Keratinocyte (primary cell): Measurements from ENCODE around the gene HECA. TPM values are rescaled to one million over a fixed set of nuclear protein-coding genes. Genes with fewer than 3 reads are reported as not detected.

Source experiments
- DNase-seq: peaks from one replicate; pipeline ENCODE4 v3.0.0-alpha.2; 2011; ENCODE audit warnings: low read depth, missing footprints, low spot score
- FAIRE-seq: peaks from 2 replicates; lab custom pipeline; 2011; peaks lifted over from hg19 to GRCh38; lab: Jason Lieb, UNC
- H2AFZ ChIP-seq: 2 replicates; pipeline ENCODE4 v1.6.0; 2012; ENCODE audit warnings: low read length, control low read depth, inconsistent platforms; ENCODE audit not compliant: control insufficient read depth
- H3K27ac ChIP-seq: 2 replicates; pipeline ENCODE4 v1.5.1; 2011; ENCODE audit warnings: low read length; ENCODE audit not compliant: control insufficient read depth, insufficient read depth
- H3K27me3 ChIP-seq: 3 replicates; pipeline ENCODE4 v1.6.0; 2011; ENCODE audit warnings: low read length; ENCODE audit not compliant: control insufficient read depth, insufficient read depth; ENCODE audit errors: extremely low read depth
- H3K36me3 ChIP-seq, 2 experiments: 2 replicates in 1 of 2; 3 replicates in 1 of 2; pipeline ENCODE4 v1.5.1; 2011; ENCODE audit warnings: low read length in 2 of 2, mild to moderate bottlenecking in 1 of 2; ENCODE audit not compliant: control insufficient read depth in 2 of 2, insufficient read depth in 2 of 2; ENCODE audit errors: extremely low read depth in 1 of 2
- H3K4me1 ChIP-seq: 3 replicates; pipeline ENCODE4 v1.5.1; 2011; ENCODE audit warnings: low read length; ENCODE audit not compliant: control insufficient read depth, insufficient read depth; ENCODE audit errors: extremely low read depth
- H3K4me2 ChIP-seq: 3 replicates; pipeline ENCODE4 v1.6.0; 2011; ENCODE audit warnings: low read depth, low read length; ENCODE audit not compliant: control insufficient read depth, insufficient read depth; ENCODE audit errors: extremely low read depth
- H3K4me3 ChIP-seq, 3 experiments: fragments of 200-600 bp in 1 of 3; sonication (generic) in 1 of 3; 2 replicates in 2 of 3; 3 replicates in 1 of 3; pipeline ENCODE4 v1.5.1; 2011 to 2016; ENCODE audit warnings: low read length in 3 of 3, mild to moderate bottlenecking in 3 of 3, control low read depth in 2 of 3, inconsistent platforms in 1 of 3, low read depth in 1 of 3, mixed read lengths in 1 of 3, mixed run types in 1 of 3, moderate library complexity in 1 of 3; ENCODE audit not compliant: control insufficient read depth in 2 of 3, insufficient read depth in 2 of 3; ENCODE audit errors: extremely low read depth in 1 of 3
- H3K79me2 ChIP-seq: 2 replicates; pipeline ENCODE4 v1.6.0; 2012; ENCODE audit warnings: low read length; ENCODE audit not compliant: control insufficient read depth, insufficient read depth
- H3K9ac ChIP-seq: 3 replicates; pipeline ENCODE4 v1.6.0; 2011; ENCODE audit warnings: low read length; ENCODE audit not compliant: control insufficient read depth, insufficient read depth; ENCODE audit errors: extremely low read depth
- H3K9me1 ChIP-seq: 3 replicates; pipeline ENCODE4 v1.6.0; 2011; ENCODE audit warnings: low read length; ENCODE audit not compliant: control insufficient read depth, insufficient read depth; ENCODE audit errors: extremely low read depth
- H3K9me3 ChIP-seq: 2 replicates; pipeline ENCODE4 v1.5.1; 2012; ENCODE audit warnings: low read depth, low read length; ENCODE audit not compliant: control insufficient read depth
- H4K20me1 ChIP-seq: 3 replicates; pipeline ENCODE4 v1.6.0; 2011; ENCODE audit warnings: low read length; ENCODE audit not compliant: control insufficient read depth, insufficient read depth; ENCODE audit errors: extremely low read depth
- CTCF ChIP-seq, 3 experiments: IDR thresholded peaks in 1 of 3; conservative IDR thresholded peaks in 1 of 3; optimal IDR thresholded peaks in 1 of 3; 2 replicates in 2 of 3; 3 replicates in 1 of 3; pipeline versions ENCODE3 to v1.5.1; 2011; ENCODE audit warnings: low read length in 3 of 3, mild to moderate bottlenecking in 3 of 3, moderate library complexity in 2 of 3, control low read depth in 1 of 3, inconsistent platforms in 1 of 3; ENCODE audit not compliant: insufficient read depth in 2 of 3; ENCODE audit errors: extremely low read depth in 1 of 3
- EZH2 ChIP-seq: IDR thresholded peaks from one replicate; pipeline ENCODE4 v1.6.1; 2012; ENCODE audit warnings: inconsistent platforms, mild to moderate bottlenecking, low read length, moderate library complexity
- dilution Hi-C: fragments of 300-500 bp; cut with MboI; formaldehyde crosslinking; loops from one replicate; pipeline ENCODE4 v1.7.0; 2020; ENCODE audit warnings: low sequenced_read_pairs; ENCODE audit not compliant: extremely low pct_ligation_motif_present
- polyA plus RNA-seq, 5 experiments: library from polyadenylated mRNA; depleted of rRNA in 3 of 5; stranded (reverse) in 3 of 5; stranded (forward) in 1 of 5; unstranded in 1 of 5; fragments of >200 nt; gene quantifications; 1 replicate in 1 of 5; 2 replicates in 3 of 5; 3 replicates in 1 of 5; pipeline versions ENCODE4 v1.2.1 to v1.2.3, GENCODE V29; 2011 to 2012; ENCODE audit warnings: missing spikeins in 2 of 5, low read depth in 1 of 5, low replicate concordance in 1 of 5

HECA gene
- polyA plus RNA-seq, 1 donor (not counting 4 experiments of a cell fraction or from before 2014, with no cell fraction given): 12.3 TPM

DNA sequence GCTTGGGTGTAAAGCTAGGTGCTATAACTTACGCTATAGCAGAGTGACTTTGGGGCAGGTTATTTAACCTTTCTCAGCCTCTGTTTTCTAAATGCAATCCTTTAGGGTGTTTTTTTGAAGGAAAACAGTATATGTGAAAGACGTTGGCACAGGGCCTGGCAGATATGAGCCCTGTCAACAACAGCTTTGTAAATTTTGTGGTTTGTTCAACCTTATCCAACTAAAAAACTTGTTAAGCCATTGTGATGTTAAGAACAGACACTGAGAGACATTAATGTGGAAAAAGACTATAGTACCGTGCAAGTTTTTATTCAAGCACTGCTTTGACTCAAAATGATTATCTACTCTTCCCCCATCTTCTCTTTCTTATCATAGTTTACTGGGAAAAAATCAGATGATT is 8.2 kb downstream of the HECA start:
- no peak for FAIRE-seq
- dilution Hi-C loops: no loop called here
- DNase-seq: no peak
- H2AFZ ChIP-seq: no peak overlapping the region
- H3K4me2 ChIP-seq: no peak overlapping the region
- no peak overlapping the region for H3K9ac ChIP-seq
- H3K9me3 ChIP-seq: no peaks in the 10 kb centered on the region
- H3K27ac ChIP-seq: no peak overlapping the region
- no peak overlapping the region for H3K4me3 ChIP-seq
- H4K20me1 ChIP-seq: no peaks in the 10 kb centered on the region
- peaks cover 59% of the 10 kb centered on the region for H3K79me2 ChIP-seq
- TF ChIP-seq CTCF (optimal IDR thresholded peaks at IDR 0.05 in 1 of 3, IDR thresholded peaks at IDR 0.05 in 1 of 3, conservative IDR thresholded peaks at IDR 0.05 in 1 of 3; ENCODE audit: extremely low read depth in 1 of 3, insufficient read depth in 2 of 3, low read length in 3 of 3): no peak
- TF ChIP-seq EZH2: no peak
- H3K9me1 ChIP-seq: no peaks in the 10 kb centered on the region
- H3K27me3 ChIP-seq: no peaks in the 10 kb centered on the region
- peaks cover 27% of the 10 kb centered on the region for H3K4me1 ChIP-seq
- H3K36me3 ChIP-seq: no peaks in the 10 kb centered on the region

- dilution Hi-C loops: no loop called here
- peaks cover 31% of the 10 kb centered on the region for H3K4me1 ChIP-seq
These were observed 9.7 kb downstream of the HECA start for GRCh38 chr6:139144490-139145085.

More at GRCh38 chr6:139144490-139145085, 9.7 kb downstream of the HECA start:
- Histone ChIP-seq H2AFZ (no peak overlapping the region), H3K79me2 (peaks cover 62% of the 10 kb centered on the region), H3K27me3 (no peaks in the 10 kb centered on the region), H3K9me3 (no peaks in the 10 kb centered on the region), H3K36me3 (no peaks in the 10 kb centered on the region), H3K27ac (no peak overlapping the region), H3K9ac (no peak overlapping the region), H3K4me3 (no peak overlapping the region), H4K20me1 (no peaks in the 10 kb centered on the region), H3K4me2 (no peak overlapping the region), H3K9me1 (no peaks in the 10 kb centered on the region)
- no peak for FAIRE-seq
- TF ChIP-seq CTCF (optimal IDR thresholded peaks at IDR 0.05 in 1 of 3, IDR thresholded peaks at IDR 0.05 in 1 of 3, conservative IDR thresholded peaks at IDR 0.05 in 1 of 3; ENCODE audit: extremely low read depth in 1 of 3, insufficient read depth in 2 of 3, low read length in 3 of 3) (no peak), EZH2 (no peak)
- DNase-seq: no peak
